NK-92 (cell line): ENCODE measurements around the gene KRT6C.
"Not testable (repeated sequence)": the region's sequence is repeated elsewhere in the genome, so short reads cannot be mapped to it uniquely, and the experiment has no call there.

Experiments used
- DNase-seq: peaks from one replicate; lab custom pipeline; 2025; ENCODE audit not compliant: unreplicated experiment; lab: John Stamatoyannopoulos, UW

Gene KRT6C

GRCh38 chr12:52499806-52500560, 26.4 kb upstream of the KRT6C start:
- DNase-seq, result no peak

GRCh38 chr12:52498946-52499345, 25.3 kb upstream of the KRT6C start:
- DNase-seq, result no peak

- no peak for DNase-seq
These were observed 24.4 kb upstream of the KRT6C start for GRCh38 chr12:52497975-52498374.

GRCh38 chr12:52496590-52497071, 23.0 kb upstream of the KRT6C start:
- DNase-seq, result no peak

GRCh38 chr12:52496054-52496453, 22.4 kb upstream of the KRT6C start:
- DNase-seq, result no peak

GRCh38 chr12:52495389-52495788, 21.8 kb upstream of the KRT6C start:
- no peak for DNase-seq

- DNase-seq, result no peak
These were observed 20.9 kb upstream of the KRT6C start for GRCh38 chr12:52494518-52494917.

GRCh38 chr12:52494100-52494499, 20.5 kb upstream of the KRT6C start:
- DNase-seq, result no peak

- no peak for DNase-seq
These were observed 19.6 kb upstream of the KRT6C start, which contains the start of gene KRT6A for GRCh38 chr12:52493172-52493571. KRT6A (minus strand) TSS chr12:52493257; CDS start chr12:52493188, 69 bp downstream.

GRCh38 chr12:52492405-52492804, 18.8 kb upstream of the KRT6C start:
- DNase-seq, result not testable (repeated sequence)

- not testable (repeated sequence) for DNase-seq
These were observed 17.9 kb upstream of the KRT6C start for GRCh38 chr12:52491495-52491894.

- DNase-seq, result no peak
These were observed 15.1 kb upstream of the KRT6C start for GRCh38 chr12:52488736-52489135.

GRCh38 chr12:52487744-52488443, 14.3 kb upstream of the KRT6C start:
- not testable (repeated sequence) for DNase-seq

- no peak for DNase-seq
These were observed 13.6 kb upstream of the KRT6C start for GRCh38 chr12:52487211-52487610.

GRCh38 chr12:52486166-52487105, 12.8 kb upstream of the KRT6C start:
- no peak for DNase-seq

GRCh38 chr12:52480073-52480472, 6.5 kb upstream of the KRT6C start:
- no peak for DNase-seq

GRCh38 chr12:52477651-52478050, 4.0 kb upstream of the KRT6C start:
- no peak for DNase-seq

GRCh38 chr12:52474212-52474611, 607 bp upstream of the KRT6C start:
- DNase-seq, result no peak

- DNase-seq, result no peak
These were observed 3.8 kb downstream of the KRT6C start for GRCh38 chr12:52469853-52470252.

GRCh38 chr12:52464897-52465296, 8.7 kb downstream of the KRT6C start:
- no peak for DNase-seq

GRCh38 chr12:52461693-52462092, 11.9 kb downstream of the KRT6C start:
- no peak for DNase-seq
